Adrenal gland (tissue), 12 donors: ENCODE data around the gene RNF123. TPM values are rescaled to one million over a fixed set of nuclear protein-coding genes. Genes with fewer than 3 reads are reported as not detected.
A peak's percentile ranks its signal among the peaks of the same experiment; 100 is the strongest.

Experiments
- DNase-seq, 7 donors: peaks; one replicate each; pipeline ENCODE4 v3.0.0-alpha.2; 2019 to 2020
- H3K27ac ChIP-seq, 5 donors: fragments of 200-600 bp; sonication (generic) in 4 of 5; 1 replicate in 3 of 5; 2 replicates in 2 of 5; pipeline versions ENCODE4 v1.5.1 to v1.8.0; 2016 to 2020; ENCODE audit warnings: mild to moderate bottlenecking in 1 of 5
- H3K27me3 ChIP-seq: fragments of 200-600 bp; 2 replicates; pipeline ENCODE4 v1.8.0; 2021
- H3K36me3 ChIP-seq, 2 donors: fragments of 200-600 bp; replicated peaks in 1 of 2; 1 replicate in 1 of 2; 2 replicates in 1 of 2; pipeline versions ENCODE4 v1.5.1 to v1.8.0; 2018 to 2022
- H3K4me1 ChIP-seq, 2 donors: fragments of 200-600 bp; replicated peaks in 1 of 2; 1 replicate in 1 of 2; 2 replicates in 1 of 2; pipeline versions ENCODE4 v1.5.1 to v1.8.0; 2018 to 2021
- H3K4me3 ChIP-seq, 4 donors: fragments of 200-600 bp; sonication (generic) in 3 of 4; one replicate each; pipeline ENCODE4 v1.5.1; 2016 to 2018
- H3K9me3 ChIP-seq, 3 donors: fragments of 200-600 bp; sonication (generic) in 1 of 3; replicated peaks in 1 of 3; 1 replicate in 2 of 3; 2 replicates in 1 of 3; pipeline versions ENCODE4 v1.5.1 to v1.8.0; 2016 to 2021
- CTCF ChIP-seq, 6 experiments: fragments of 450-650 bp in 4 of 6; fragments of 200-600 bp in 2 of 6; sonication (generic) in 1 of 6; IDR thresholded peaks; 1 replicate in 5 of 6; 2 replicates in 1 of 6; pipeline versions ENCODE4 v1.5.1 to v1.8.0; 2016 to 2021; ENCODE audit warnings: antibody characterized with exemption in 6 of 6, mild to moderate bottlenecking in 2 of 6, moderate library complexity in 1 of 6
- POLR2A ChIP-seq, 2 donors: fragments of 450-650 bp; IDR thresholded peaks; one replicate each; pipeline ENCODE4 v1.6.1; 2017; ENCODE audit warnings: antibody characterized with exemption in 2 of 2, mild to moderate bottlenecking in 2 of 2, moderate library complexity in 1 of 2
- WGBS, 4 donors: extraction: QIAGEN DNeasy Blood & Tissue Kit in 2 of 4; methylation state at CpG; one replicate each; pipeline versions ENCODE4 v1.1.5 to v1.1.7; 2013 to 2017; 5-methylcytosine and 5-hydroxymethylcytosine counted together
- intact Hi-C, 2 donors: fragments of 100-400 bp; cut with DNase I; formaldehyde crosslinking; loops; one replicate each; pipeline versions ENCODE4 v1.14.1 to v1.15.0; 2022 to 2023
- polyA plus RNA-seq, 3 donors: library from polyadenylated mRNA; stranded (reverse); fragments of 200-250 nt in 2 of 3; fragments of 350-450 nt in 1 of 3; fragmentation: Illumina TruSeq in 1 of 3; extraction: RNeasy Lipid Tissue Mini Kit (QIAGEN cat#74804) in 1 of 3; gene quantifications; one replicate each; pipeline ENCODE4 v1.2.3, GENCODE V29; 2013 to 2014
- total RNA-seq, 9 donors: library from RNA; depleted of rRNA in 4 of 9; stranded (reverse); fragments of >200 nt in 4 of 9; fragments of 120-200 nt in 1 of 9; fragmentation: NEBNext Ultra II Directional in 1 of 9; extraction: Animal tissue kit (Norgen Biotek cat#: 25700) in 1 of 9; gene quantifications; one replicate each; pipeline versions ENCODE4 v1.1.0 to v1.2.4, GENCODE V29; 2013 to 2023
- donor health status: healthy with polysubstance abuse.
- donor health status: Bipolar disorder and iron deficiency.
- donor health status: DM: yes; HTN: yes; CAD: no.
- donor health status: DM: no; HTN: no; CAD: no.
- donor health status: DM: no; HTN: no; CAD: no.
- donor health status: DM: yes; HTN: yes; CAD: no.

RNF123 gene
- total and polyA plus RNA-seq, 12 donors: 19.5 to 62.3 (median 38.3) TPM

GRCh38 chr3:49719214-49719884, 30.0 kb downstream of the RNF123 start, which contains the start of gene AMIGO3:
Gene AMIGO3, minus strand, starts transcription at chr3:49719684. Its CDS starts 219 bp downstream, at chr3:49719465.
- Histone ChIP-seq H3K27ac (peak within 1 kb of the TSS in 3 of 5 donors; percentile 34 to 74 (median 55)), H3K9me3 (no peaks in the 10 kb centered on the region), H3K4me1 (peaks cover 9 to 26% of the 10 kb centered on the region in 2 donors), H3K36me3 (peaks cover 0 to 17% of the 10 kb centered on the region in 2 donors), H3K27me3 (no peaks in the 10 kb centered on the region), H3K4me3 (peak within 1 kb of the TSS in 2 of 4 donors; percentile 9 to 47)
- DNase-seq: peak; percentile 95 to 99 (median 97)
- TF ChIP-seq CTCF (IDR thresholded peaks at IDR 0.05): peak; percentile 34 to 84 (median 72)
- TF ChIP-seq POLR2A (IDR thresholded peaks at IDR 0.05): peak; percentile 39 to 87
- 0 to 1% (median 0%) methylated on average over 2 to 50 of the region's 50 CpGs for WGBS, 4 donors
- intact Hi-C loops: no loop called here

GRCh38 chr3:49720855-49721595, 31.7 kb downstream of the RNF123 start:
- peaks cover 0 to 26% of the 10 kb centered on the region in 2 donors for H3K36me3 ChIP-seq
- TF ChIP-seq CTCF (IDR thresholded peaks at IDR 0.05) (no peak), POLR2A (IDR thresholded peaks at IDR 0.05) (peak in 1 of 2 donors; percentile 5)
- no peaks in the 10 kb centered on the region for H3K9me3 ChIP-seq
- WGBS, 4 donors: 64 to 73% (median 67%) methylated on average over 4 of the region's 4 CpGs
- no peaks in the 10 kb centered on the region for H3K27me3 ChIP-seq
- H3K4me3 ChIP-seq: no peak overlapping the region
- intact Hi-C loops: no loop called here
- H3K27ac ChIP-seq: no peak overlapping the region
- peaks cover 14 to 32% of the 10 kb centered on the region in 2 donors for H3K4me1 ChIP-seq
- DNase-seq: peak in 1 of 7 donors; percentile 13

GRCh38 chr3:49721596-49721895, 32.2 kb downstream of the RNF123 start:
- 74 to 100% (median 78%) methylated on average over 1 to 9 of the region's 9 CpGs; no CpG with 5 or more reads in 1 of the 4 donors for WGBS, 4 donors
- peak in 1 of 7 donors; percentile 16 for DNase-seq
- Histone ChIP-seq H3K27me3 (no peaks in the 10 kb centered on the region), H3K27ac (no peak overlapping the region), H3K36me3 (peaks cover 0 to 30% of the 10 kb centered on the region in 2 donors), H3K4me3 (no peak overlapping the region), H3K9me3 (no peaks in the 10 kb centered on the region), H3K4me1 (peaks cover 14 to 32% of the 10 kb centered on the region in 2 donors)
- TF ChIP-seq CTCF (IDR thresholded peaks at IDR 0.05) (no peak), POLR2A (IDR thresholded peaks at IDR 0.05) (no peak)
- intact Hi-C loops: no loop called here
